HepG2 (cell line): Measurements from ENCODE around the gene RNGTT. TPM values are rescaled to one million over a fixed set of nuclear protein-coding genes. Genes with fewer than 3 reads are reported as not detected.

ENCODE experiments used
- CCDC6 ChIP-seq: sonication (generic); formaldehyde crosslinking; IDR thresholded peaks from 2 replicates; pipeline ENCODE4 v1.8.1; 2022; ENCODE audit warnings: mild to moderate bottlenecking, missing genetic modification reagents, moderate library complexity
- FOSL1 ChIP-seq: sonication (generic); formaldehyde crosslinking; IDR thresholded peaks from 2 replicates; pipeline ENCODE4 v1.9.0; 2021; ENCODE audit warnings: missing genetic modification reagents, borderline replicate concordance
- KDM5A ChIP-seq: fragments of 200-600 bp; sonication (generic); IDR thresholded peaks from 2 replicates; pipeline ENCODE4 v1.7.0; 2018; ENCODE audit warnings: antibody characterized with exemption, mild to moderate bottlenecking, low read length, borderline replicate concordance
- KLF15 ChIP-seq: sonication (generic); formaldehyde crosslinking; IDR thresholded peaks from 2 replicates; pipeline ENCODE4 v1.8.1; 2023; ENCODE audit warnings: borderline replicate concordance, mild to moderate bottlenecking, inconsistent platforms, missing genetic modification reagents, mixed read lengths
- MED1 ChIP-seq: sonication (generic); formaldehyde crosslinking; IDR thresholded peaks from 2 replicates; pipeline ENCODE4 v1.4.0; 2020; ENCODE audit warnings: missing genetic modification reagents
- MED8 ChIP-seq: sonication (generic); formaldehyde crosslinking; IDR thresholded peaks from 2 replicates; pipeline ENCODE4 v1.8.1; 2023; ENCODE audit warnings: mild to moderate bottlenecking, missing genetic modification reagents; ENCODE audit not compliant: insufficient replicate concordance
- SP4 ChIP-seq: sonication (generic); formaldehyde crosslinking; IDR thresholded peaks from 2 replicates; pipeline ENCODE4 v1.8.1; 2023; ENCODE audit warnings: mild to moderate bottlenecking, missing genetic modification reagents
- TGIF2 ChIP-seq: IDR thresholded peaks from 2 replicates; pipeline ENCODE4 v1.6.1; 2016; ENCODE audit warnings: control low read depth, missing compliant biosample characterization
- ZBTB1 ChIP-seq: sonication (generic); formaldehyde crosslinking; IDR thresholded peaks from 2 replicates; pipeline ENCODE4 v1.4.0; 2020; ENCODE audit warnings: missing genetic modification reagents, borderline replicate concordance
- ZNF264 ChIP-seq: sonication (generic); formaldehyde crosslinking; IDR thresholded peaks from 2 replicates; pipeline ENCODE4 v1.4.0; 2020; ENCODE audit warnings: missing genetic modification reagents
- polyA plus RNA-seq, 8 experiments: library from polyadenylated mRNA; depleted of rRNA in 3 of 8; stranded (reverse) in 7 of 8; unstranded in 1 of 8; fragments of >200 nt; fragmentation: Illumina TruSeq in 4 of 8; extraction: Trizol in 4 of 8; gene quantifications; 2 replicates each; pipeline versions ENCODE4 v1.2.1 to v1.2.3, GENCODE V29; 2011 to 2016; ENCODE audit warnings: low read depth in 4 of 8, missing spikeins in 1 of 8, mixed read lengths in 1 of 8; ENCODE audit not compliant: insufficient read depth in 1 of 8
- total RNA-seq, 5 experiments: library from RNA; depleted of rRNA; stranded (reverse); fragments of >200 nt; fragmentation: Illumina TruSeq; extraction: Trizol; gene quantifications; 2 replicates each; pipeline ENCODE4 v1.2.3, GENCODE V29; 2016; ENCODE audit warnings: low read depth in 1 of 5
- TF ChIP-seq, protein P1 (sequence below), 2 experiments: sonication (generic) in 1 of 2; formaldehyde crosslinking in 1 of 2; IDR thresholded peaks; 2 replicates each; pipeline versions ENCODE4 v1.5.1 to v1.6.1; 2011 to 2020; ENCODE audit warnings: borderline replicate concordance in 1 of 2, low read depth in 1 of 2, low read length in 1 of 2, mild to moderate bottlenecking in 1 of 2, missing genetic modification reagents in 1 of 2, moderate library complexity in 1 of 2
- TF ChIP-seq, protein P2 (sequence below): sonication (generic); formaldehyde crosslinking; IDR thresholded peaks from 2 replicates; pipeline ENCODE4 v1.8.1; 2022; ENCODE audit warnings: mild to moderate bottlenecking, missing genetic modification reagents
- TF ChIP-seq, protein P3 (sequence below): sonication (generic); formaldehyde crosslinking; IDR thresholded peaks from 2 replicates; pipeline ENCODE4 v1.4.0; 2020; ENCODE audit warnings: missing genetic modification reagents, mild to moderate bottlenecking, borderline replicate concordance
- TF ChIP-seq, protein P4 (sequence below): sonication (generic); formaldehyde crosslinking; IDR thresholded peaks from 2 replicates; pipeline ENCODE4 v1.4.0; 2020; ENCODE audit warnings: missing genetic modification reagents, borderline replicate concordance
- TF ChIP-seq, protein P5 (sequence below): IDR thresholded peaks from 2 replicates; pipeline ENCODE4 v1.6.1; 2018; ENCODE audit warnings: missing genetic modification reagents, mild to moderate bottlenecking, missing compliant biosample characterization
- TF ChIP-seq, protein P6 (sequence below): sonication (generic); formaldehyde crosslinking; IDR thresholded peaks from 2 replicates; pipeline ENCODE4 v1.5.1; 2020; ENCODE audit warnings: mild to moderate bottlenecking, missing genetic modification reagents, borderline replicate concordance

The RNGTT gene
- total and polyA plus RNA-seq, 2 of the 13 experiments (the other 11 are each of a cell fraction or from before 2014, with no cell fraction given): 6.0 to 22.6 TPM

DNA sequence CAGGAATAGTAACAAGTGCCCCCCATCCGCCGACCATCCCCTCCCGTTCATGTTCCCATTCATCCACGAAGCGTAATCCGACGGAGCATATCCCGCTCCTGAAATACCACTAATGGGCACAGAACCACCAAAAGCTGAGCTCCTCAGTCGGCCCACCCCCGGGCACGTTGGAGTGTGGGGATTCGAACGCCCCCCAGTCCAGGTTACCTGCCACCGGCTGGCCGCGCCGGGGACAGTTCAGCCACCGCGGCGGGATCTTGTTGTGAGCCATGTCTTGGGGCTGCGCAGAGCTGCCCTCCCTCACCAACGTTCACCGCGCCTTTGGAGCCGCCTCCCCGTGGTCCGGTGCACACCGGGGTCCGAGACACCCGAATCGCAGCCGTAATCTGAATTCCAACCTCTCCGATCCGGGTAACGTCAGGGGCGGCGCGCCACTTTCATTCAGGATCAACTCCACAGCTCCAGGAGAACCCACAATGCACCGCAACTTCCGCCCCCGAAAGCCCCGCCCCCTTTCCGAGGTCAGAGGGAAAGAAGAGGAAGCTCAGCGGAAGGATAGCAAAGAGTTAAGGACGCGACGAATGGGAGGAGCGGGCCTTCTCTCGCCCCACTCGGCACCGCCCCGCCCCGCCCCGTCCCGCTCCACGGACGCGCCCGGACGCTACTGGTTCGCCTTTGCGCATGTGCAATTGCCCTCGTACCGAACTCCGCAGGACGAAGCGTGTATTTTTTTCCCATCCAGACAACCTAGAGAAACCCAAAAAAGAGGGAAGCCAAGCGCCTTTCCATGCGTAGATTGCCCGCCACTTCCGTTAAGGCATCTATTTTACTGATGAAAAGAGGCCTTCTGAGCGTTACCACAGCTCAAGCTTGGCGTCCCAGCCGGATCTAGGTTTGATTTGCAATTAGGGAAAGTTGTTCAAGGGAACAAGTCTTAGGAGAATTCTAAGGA, at the start of gene RNGTT (continued):
- TF ChIP-seq, protein P1, sequence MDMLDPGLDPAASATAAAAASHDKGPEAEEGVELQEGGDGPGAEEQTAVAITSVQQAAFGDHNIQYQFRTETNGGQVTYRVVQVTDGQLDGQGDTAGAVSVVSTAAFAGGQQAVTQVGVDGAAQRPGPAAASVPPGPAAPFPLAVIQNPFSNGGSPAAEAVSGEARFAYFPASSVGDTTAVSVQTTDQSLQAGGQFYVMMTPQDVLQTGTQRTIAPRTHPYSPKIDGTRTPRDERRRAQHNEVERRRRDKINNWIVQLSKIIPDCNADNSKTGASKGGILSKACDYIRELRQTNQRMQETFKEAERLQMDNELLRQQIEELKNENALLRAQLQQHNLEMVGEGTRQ (IDR thresholded peaks at IDR 0.05; ENCODE audit: low read depth, low read length): no peak
- TF ChIP-seq, protein P1 (CRISPR knock-in tag; IDR thresholded peaks at IDR 0.05; ENCODE audit: borderline replicate concordance): no peak
- TF ChIP-seq CCDC6 (CRISPR knock-in tag) (peak; percentile 81), ZNF264 (CRISPR knock-in tag) (no peak), KDM5A (peak; percentile 82), ZBTB1 (no peak), KLF15 (CRISPR knock-in tag) (no peak), FOSL1 (CRISPR knock-in tag) (no peak), MED1 (CRISPR knock-in tag) (peak; percentile 57), MED8 (CRISPR knock-in tag) (no peak), TGIF2 (peak; percentile 36), SP4 (CRISPR knock-in tag) (peak; percentile 96)
- TF ChIP-seq, protein P2, sequence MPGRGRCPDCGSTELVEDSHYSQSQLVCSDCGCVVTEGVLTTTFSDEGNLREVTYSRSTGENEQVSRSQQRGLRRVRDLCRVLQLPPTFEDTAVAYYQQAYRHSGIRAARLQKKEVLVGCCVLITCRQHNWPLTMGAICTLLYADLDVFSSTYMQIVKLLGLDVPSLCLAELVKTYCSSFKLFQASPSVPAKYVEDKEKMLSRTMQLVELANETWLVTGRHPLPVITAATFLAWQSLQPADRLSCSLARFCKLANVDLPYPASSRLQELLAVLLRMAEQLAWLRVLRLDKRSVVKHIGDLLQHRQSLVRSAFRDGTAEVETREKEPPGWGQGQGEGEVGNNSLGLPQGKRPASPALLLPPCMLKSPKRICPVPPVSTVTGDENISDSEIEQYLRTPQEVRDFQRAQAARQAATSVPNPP: peak; percentile 64; the same call in 1 of the 2 replicates
- TF ChIP-seq, protein P3, sequence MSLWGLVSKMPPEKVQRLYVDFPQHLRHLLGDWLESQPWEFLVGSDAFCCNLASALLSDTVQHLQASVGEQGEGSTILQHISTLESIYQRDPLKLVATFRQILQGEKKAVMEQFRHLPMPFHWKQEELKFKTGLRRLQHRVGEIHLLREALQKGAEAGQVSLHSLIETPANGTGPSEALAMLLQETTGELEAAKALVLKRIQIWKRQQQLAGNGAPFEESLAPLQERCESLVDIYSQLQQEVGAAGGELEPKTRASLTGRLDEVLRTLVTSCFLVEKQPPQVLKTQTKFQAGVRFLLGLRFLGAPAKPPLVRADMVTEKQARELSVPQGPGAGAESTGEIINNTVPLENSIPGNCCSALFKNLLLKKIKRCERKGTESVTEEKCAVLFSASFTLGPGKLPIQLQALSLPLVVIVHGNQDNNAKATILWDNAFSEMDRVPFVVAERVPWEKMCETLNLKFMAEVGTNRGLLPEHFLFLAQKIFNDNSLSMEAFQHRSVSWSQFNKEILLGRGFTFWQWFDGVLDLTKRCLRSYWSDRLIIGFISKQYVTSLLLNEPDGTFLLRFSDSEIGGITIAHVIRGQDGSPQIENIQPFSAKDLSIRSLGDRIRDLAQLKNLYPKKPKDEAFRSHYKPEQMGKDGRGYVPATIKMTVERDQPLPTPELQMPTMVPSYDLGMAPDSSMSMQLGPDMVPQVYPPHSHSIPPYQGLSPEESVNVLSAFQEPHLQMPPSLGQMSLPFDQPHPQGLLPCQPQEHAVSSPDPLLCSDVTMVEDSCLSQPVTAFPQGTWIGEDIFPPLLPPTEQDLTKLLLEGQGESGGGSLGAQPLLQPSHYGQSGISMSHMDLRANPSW (CRISPR knock-in tag): no peak
- TF ChIP-seq, protein P4, sequence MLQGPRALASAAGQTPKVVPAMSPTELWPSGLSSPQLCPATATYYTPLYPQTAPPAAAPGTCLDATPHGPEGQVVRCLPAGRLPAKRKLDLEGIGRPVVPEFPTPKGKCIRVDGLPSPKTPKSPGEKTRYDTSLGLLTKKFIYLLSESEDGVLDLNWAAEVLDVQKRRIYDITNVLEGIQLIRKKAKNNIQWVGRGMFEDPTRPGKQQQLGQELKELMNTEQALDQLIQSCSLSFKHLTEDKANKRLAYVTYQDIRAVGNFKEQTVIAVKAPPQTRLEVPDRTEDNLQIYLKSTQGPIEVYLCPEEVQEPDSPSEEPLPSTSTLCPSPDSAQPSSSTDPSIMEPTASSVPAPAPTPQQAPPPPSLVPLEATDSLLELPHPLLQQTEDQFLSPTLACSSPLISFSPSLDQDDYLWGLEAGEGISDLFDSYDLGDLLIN: no peak
- TF ChIP-seq, protein P5, sequence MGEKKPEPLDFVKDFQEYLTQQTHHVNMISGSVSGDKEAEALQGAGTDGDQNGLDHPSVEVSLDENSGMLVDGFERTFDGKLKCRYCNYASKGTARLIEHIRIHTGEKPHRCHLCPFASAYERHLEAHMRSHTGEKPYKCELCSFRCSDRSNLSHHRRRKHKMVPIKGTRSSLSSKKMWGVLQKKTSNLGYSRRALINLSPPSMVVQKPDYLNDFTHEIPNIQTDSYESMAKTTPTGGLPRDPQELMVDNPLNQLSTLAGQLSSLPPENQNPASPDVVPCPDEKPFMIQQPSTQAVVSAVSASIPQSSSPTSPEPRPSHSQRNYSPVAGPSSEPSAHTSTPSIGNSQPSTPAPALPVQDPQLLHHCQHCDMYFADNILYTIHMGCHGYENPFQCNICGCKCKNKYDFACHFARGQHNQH (CRISPR knock-in tag): peak; percentile 60
- TF ChIP-seq, protein P6, sequence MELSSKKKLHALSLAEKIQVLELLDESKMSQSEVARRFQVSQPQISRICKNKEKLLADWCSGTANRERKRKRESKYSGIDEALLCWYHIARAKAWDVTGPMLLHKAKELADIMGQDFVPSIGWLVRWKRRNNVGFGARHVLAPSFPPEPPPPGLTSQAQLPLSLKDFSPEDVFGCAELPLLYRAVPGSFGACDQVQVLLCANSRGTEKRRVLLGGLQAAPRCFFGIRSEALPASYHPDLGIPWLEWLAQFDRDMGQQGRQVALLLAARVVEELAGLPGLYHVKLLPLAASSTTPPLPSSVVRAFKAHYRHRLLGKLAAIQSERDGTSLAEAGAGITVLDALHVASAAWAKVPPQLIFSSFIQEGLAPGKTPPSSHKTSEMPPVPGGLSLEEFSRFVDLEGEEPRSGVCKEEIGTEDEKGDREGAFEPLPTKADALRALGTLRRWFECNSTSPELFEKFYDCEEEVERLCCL (CRISPR knock-in tag): no peak
